GM21786 (cell line): ENCODE results near the gene UCP2.
"Not testable (repeated sequence)": the region's sequence is repeated elsewhere in the genome, so short reads cannot be mapped to it uniquely, and the experiment has no call there.

ENCODE experiments used
- ATAC-seq: cut with Tn5 transposase; IDR thresholded peaks from one replicate; pipeline ENCODE4 v1.9.1; 2021; ENCODE audit not compliant: unreplicated experiment

UCP2 gene

DNA sequence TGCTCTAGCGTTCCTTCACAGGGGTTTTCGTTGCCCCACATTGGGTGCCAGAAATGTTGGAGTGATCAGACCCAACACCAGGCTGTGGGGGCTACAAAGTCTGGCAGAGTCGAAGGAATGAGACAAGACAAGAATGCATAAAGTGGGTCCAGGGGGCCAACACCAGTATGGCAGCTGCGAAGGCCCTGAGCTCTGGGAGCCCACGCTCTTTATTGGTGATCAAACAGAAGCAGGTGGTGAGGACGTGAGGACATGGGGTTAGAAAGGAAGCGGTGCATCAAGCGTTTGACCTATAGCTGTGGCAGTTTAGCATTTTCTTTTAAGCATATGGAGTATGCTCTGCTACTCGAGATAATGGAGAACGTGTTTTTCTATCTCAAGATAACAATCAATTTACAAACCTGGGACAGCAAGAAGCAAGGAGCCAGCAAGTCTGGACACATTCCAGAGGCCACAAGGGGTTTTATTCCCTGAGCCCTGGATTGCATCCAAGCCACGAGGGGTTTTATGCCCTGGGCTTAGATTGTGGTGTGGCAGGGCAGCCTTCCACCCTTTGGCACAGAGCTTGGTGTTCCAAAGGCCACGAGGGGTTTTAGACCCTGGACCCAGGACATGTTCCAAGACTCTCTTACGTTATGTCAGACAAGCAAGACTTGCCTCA is 35.7 kb downstream of the UCP2 start:
- no peak for ATAC-seq

DNA sequence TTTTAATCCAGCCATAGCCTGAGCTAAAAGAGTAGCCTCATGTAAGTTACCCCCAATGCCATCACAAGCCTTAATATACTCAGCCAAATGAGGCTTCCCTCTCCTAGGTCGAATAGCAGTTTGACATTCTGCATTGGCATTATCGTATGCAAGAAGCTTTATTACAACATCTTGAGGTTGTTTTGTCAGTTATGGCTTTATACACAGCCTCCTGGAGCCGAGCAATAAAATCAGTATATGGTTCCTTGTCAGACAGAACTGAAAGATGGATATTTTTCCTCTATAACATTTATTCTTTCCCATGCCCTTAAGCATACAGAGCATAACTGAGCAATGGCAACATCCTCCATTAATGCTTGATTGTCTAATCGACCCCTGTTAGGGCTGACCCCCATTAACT is 37.2 kb downstream of the UCP2 start:
- no peak for ATAC-seq

DNA sequence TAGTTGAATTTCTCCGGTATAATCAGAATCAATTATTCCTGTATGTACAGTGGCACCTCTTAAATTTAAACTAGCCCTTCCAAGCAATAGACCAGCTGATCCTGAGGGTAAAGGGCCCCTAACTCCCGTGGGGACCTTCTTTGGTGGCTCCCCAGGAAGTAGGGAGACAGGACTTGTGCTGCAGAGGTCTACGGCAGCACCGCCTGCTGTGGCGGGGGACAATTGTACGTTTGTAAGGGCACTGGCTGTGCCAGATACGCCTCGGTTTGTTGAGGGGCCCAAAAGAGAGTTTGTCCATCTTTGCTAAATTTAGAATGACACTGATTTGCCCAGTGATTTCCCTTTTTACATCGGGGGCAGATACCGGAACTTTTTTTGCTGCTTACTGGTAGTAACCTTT is 37.7 kb downstream of the UCP2 start:
- ATAC-seq: no peak

DNA sequence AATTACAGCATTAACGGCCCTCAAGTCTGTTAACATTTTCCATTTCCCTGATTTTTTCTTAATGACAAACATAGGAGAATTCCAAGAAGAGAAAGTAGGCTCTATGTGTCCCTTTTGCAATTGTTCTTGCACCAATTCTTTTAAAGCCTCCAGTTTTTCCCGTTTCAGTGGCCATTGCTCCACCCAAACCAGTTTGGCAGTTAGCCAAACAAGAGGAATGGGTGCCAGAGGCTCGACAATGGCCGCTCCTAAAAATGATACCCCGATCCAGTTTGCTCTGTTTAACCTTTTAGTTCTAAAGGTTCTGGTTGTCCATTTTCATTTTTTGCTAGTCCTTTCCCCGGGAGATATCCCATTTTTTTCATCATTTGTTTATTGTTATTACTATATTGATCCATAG is 38.6 kb downstream of the UCP2 start:
- no peak for ATAC-seq

DNA sequence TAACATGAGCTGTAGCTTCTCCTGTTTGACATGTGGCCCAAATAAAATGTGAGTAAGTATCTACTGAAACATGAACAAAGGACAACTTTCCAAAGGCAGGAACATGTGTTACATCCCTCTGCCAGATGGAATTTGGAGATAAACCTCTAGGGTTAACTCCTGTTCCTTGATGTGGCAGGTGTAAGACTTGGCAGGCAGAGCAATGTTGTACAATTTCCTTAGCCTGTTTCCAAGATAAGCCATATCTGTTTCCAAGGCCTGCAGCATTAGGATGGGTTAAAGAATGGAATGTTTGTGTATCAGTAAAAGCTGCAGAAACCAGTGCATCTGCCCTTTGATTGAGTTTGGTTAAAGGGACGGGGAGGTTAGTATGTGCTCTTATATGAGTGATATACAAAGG is 40.6 kb downstream of the UCP2 start:
- ATAC-seq: no peak

DNA sequence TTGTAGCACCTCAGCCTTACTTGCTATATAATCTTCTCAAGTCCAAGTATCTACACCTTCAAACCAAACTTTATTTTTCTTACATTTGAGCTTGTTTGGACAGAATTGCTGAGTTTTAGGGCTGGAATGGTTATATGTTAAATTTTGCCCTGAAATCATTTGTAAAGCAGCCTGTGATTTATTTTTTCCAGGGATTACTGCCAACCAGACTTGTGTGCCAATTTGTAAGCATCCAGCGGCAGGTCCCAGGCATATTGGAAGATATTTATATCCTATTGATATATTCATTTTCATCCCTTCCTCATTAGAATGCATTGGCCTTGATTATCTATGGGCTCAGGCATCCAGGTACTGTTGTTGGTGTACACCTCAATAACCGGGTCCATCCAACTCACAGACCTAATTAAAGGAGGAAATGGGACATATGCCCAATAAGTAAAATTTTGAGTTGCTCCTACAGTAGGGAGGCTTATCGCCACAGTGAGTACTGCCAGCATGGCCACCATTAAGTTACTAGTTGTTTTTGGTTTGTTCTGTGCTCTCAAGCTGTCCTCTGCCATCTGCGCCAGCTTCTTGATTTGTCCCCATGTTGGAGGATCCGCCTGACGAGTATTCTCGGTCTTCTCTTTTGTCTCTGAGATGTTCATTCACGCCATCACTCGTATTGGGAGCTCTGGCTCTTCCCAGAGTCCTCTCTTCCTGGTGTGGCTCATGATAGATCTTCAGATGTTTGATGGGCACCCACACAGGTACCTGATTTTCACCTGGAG is 41.7 kb downstream of the UCP2 start:
- ATAC-seq: no peak

DNA sequence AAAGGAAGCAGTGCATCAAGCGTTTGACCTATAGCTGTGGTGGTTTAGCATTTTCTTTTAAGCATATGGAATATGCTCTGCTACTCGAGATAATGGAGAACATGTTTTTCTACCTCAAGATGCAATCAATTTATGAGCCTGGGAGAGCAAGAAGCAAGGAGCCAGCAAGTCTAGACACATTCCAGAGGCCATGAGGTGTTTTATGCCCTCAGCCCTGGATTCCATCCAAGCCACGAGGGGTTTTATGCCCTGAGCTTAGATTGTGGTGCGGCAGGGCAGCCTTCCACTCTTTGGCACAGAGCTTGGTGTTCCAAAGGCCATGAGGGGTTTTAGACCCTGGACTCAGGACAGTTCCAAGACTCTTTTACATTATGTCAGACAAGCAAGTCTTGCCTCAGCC is 43.5 kb downstream of the UCP2 start:
- ATAC-seq: no peak

DNA sequence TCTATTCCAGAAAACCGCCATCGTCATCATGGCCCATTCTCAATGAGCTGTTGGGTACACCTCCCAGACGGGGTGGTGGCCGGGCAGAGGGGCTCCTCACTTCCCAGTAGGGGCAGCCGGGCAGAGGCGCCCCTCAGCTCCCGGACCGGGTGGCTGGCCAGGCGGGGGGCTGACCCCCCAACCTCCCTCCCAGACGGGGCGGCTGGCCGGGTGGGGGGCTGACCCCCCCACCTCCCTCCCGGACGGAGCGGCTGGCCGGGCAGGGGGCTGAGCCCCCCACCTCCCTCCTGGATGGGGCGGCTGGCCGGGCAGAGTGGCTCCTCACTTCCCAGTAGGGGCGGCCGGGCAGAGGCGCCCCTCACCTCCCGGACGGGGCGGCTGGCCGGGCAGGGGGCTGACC is 46.6 kb downstream of the UCP2 start:
- ATAC-seq: not testable (repeated sequence)

DNA sequence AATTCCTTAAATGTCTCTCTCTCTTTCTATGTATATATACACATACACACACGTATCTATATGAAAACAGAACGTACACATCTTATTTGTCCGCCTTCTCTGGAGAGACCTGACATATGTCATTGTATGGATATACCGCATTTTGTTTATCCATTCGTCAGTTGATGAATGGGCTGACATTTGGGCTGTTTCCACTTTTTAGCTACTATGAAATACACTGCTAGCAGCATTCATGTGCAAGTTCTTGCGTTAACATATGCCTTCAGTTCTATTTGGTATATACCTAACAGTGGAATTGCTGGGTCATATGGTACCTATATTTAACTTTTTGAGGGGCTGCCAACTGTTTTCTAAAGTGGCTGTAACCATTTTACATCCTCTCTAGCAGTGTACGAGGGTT is 49.9 kb downstream of the UCP2 start:
- no peak for ATAC-seq

DNA sequence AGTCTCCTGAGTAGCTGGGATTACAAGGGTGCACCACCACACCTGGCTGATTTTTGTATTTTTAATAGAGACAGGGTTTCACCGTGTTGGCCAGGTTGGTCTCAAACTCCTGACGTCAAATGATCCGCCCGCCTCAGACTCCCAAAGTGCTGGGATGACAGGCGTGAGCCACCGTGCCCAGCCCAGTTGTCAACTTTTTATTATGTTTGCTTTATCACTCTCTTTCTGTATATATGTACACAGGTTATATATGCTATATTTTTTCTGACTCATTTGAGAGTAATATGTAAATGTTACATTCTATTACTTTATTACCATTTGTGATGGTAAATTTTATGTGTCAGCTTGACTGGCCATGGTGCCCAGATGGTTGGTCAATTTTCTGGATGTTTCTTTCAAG is 50.7 kb downstream of the UCP2 start:
- ATAC-seq: no peak

DNA sequence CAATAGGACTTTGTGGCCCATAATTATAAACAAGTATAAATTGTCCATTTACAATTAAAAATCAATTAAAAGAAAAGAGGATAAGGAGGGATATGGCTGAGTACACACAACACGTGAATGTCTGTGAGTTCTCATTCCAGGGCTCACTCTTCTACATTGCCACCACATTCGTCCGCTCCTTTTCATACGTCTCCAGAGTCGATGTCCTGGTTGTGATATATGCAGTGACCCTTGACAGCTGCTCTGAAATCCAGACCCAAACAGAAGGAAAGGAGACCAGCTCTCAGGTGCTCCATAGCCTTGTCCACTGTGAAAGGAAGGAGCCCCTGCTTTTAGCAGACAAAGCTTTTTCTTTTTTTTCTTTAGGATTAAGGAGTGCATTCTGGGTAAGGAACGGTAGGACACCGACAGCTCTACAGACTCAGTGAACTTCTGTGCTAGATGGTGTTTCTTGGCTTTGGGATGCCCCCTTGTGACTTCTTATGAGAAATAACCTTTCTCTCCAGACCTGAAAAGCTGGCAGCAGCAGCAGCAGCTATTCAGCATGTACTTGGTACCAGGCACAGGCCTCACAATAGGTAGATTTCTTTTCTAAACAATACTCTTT is 51.5 kb downstream of the UCP2 start:
- ATAC-seq: no peak

DNA sequence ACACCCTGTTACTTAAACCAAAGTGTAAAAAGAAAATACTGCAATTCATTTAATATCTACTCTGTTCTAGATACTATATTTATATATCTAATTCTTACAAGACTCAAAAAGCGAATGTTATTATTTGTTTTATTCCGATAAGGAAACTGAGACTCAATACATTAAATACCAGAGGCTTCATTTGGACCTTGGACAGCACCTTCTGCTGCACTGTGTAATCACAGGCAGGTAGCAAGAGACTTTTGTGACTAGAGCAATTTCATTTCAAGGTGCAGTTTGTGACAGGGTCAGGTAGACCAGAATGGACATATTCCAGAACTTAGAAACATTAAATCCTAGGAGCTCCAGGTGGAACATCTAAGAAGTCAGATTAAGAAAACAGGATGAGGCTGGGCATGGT is 53.3 kb downstream of the UCP2 start:
- no peak for ATAC-seq
